Stimulated activated CD4-positive, alpha-beta T cell treated with anti-CD3 and anti-CD28 coated beads, Interleukin-12 subunit alpha, Interleukin-12 subunit beta, amount 100 ng/mL, for 4 hours (primary cell): ENCODE measurements around the gene MRPS24.
"Not testable (repeated sequence)": the region's sequence is repeated elsewhere in the genome, so short reads cannot be mapped to it uniquely, and the experiment has no call there.

Experiments used
- DNase-seq: peaks from one replicate; pipeline ENCODE4 v3.0.0-alpha.2; 2020

Gene MRPS24

GRCh38 chr7:43830917-43831316, 38.4 kb downstream of the MRPS24 start:
- not testable (repeated sequence) for DNase-seq

DNA sequence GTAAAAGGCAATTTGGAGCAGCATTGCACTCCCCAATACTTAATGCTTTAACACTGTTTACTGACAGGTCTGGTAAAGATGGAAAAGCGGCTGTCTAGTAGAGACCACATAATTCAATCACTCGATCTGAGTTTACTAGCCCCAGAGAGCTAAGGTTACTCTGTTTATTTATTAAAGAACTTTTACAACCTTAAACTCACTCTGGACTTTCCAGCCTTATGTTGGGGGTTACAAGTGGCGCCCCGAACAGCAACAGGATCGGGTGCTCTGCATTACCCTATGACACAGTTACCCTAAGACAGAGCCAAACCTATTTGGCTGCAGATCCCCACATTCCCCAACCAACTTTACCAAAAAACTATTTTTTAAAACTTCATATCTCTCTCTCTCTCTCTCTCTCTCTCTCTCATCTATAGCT, 43.9 kb downstream of the MRPS24 start:
- DNase-seq, result no peak

DNA sequence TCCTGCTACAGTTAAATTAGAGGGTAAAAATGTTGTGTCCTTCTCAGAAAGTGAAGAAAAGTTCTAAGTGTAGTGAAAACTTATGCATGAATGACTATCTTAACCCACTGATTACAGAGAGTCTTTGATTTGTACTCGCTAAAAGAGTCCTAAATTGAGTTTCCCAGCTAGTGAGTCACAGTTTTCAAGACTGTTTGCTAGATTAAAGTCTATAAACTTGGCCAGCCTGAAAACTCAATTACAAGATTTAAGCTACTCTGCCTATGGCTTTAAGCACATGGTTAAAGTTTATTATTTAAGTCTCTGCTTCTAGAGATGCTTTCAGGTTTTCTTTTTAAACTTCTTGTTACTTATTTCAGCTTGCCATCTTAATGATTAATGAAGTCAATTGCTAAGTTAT, 44.4 kb downstream of the MRPS24 start:
- DNase-seq, result no peak

DNA sequence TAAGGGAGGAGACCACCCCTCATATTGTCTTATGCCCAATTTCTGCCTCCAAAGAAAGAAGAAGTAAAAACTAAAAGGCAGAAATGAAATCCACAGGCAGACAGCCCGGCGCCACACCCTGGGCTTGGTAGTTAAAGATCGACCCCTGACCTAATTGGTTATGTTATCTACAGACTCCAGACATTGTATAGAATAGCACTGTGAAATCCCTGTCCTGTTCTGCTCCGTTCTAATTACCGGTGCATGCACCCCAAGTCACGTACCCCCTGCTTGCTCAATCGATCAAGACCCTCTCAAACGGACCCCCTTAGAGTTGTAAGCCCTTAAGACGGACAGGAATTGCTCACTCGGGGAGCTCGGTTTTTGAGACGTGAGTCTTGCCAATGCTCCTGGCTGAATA, 44.8 kb downstream of the MRPS24 start:
- not testable (repeated sequence) for DNase-seq

- DNase-seq, result no peak
These were observed 45.4 kb downstream of the MRPS24 start for GRCh38 chr7:43823941-43824340.

GRCh38 chr7:43823425-43823824, 45.9 kb downstream of the MRPS24 start:
- not testable (repeated sequence) for DNase-seq
